SU-DHL-6 (cell line): ENCODE measurements around the gene MED14.

Experiments
- H2AFZ ChIP-seq: fragments of 200-600 bp; sonication (generic); 2 replicates; pipeline ENCODE4 v1.6.1; 2014; ENCODE audit warnings: low read depth, mild to moderate bottlenecking, moderate library complexity, mixed read lengths, antibody characterized with exemption, low read length; ENCODE audit not compliant: severe bottlenecking
- H3F3A ChIP-seq: fragments of 200-600 bp; shearing (Covaris generic); 2 replicates; pipeline ENCODE4 v1.6.0; 2016; ENCODE audit warnings: antibody characterized with exemption, mild to moderate bottlenecking; ENCODE audit not compliant: insufficient read depth
- H3K27ac ChIP-seq: fragments of 200-600 bp; sonication (generic); 2 replicates; pipeline ENCODE4 v1.5.1; 2016; ENCODE audit warnings: low read depth, mild to moderate bottlenecking, low read length, moderate library complexity, mixed read lengths
- H3K27me3 ChIP-seq: fragments of 200-600 bp; sonication (generic), shearing (Covaris generic); 2 replicates; pipeline ENCODE4 v1.6.0; 2014; ENCODE audit warnings: mild to moderate bottlenecking, low read length
- H3K36me3 ChIP-seq: fragments of 200-600 bp; sonication (generic); 2 replicates; pipeline ENCODE4 v1.6.1; 2014; ENCODE audit warnings: mild to moderate bottlenecking, low read length, mixed read lengths
- H3K4me2 ChIP-seq: fragments of 300-600, 200-600 bp; shearing (Covaris generic), sonication (generic); 2 replicates; pipeline ENCODE4 v1.6.0; 2014; ENCODE audit warnings: low read length, low read depth, mild to moderate bottlenecking; ENCODE audit not compliant: poor library complexity, severe bottlenecking
- H3K4me3 ChIP-seq: fragments of 200-600 bp; sonication (generic); 2 replicates; pipeline ENCODE4 v1.5.1; 2014; ENCODE audit warnings: antibody characterized with exemption, low read length, mild to moderate bottlenecking, mixed read lengths; ENCODE audit not compliant: insufficient read depth, poor library complexity, severe bottlenecking
- H3K79me2 ChIP-seq: fragments of 200-600 bp; sonication (generic); 2 replicates; pipeline ENCODE4 v1.6.1; 2014; ENCODE audit warnings: mild to moderate bottlenecking, low read length, moderate library complexity; ENCODE audit not compliant: insufficient read depth
- H3K9ac ChIP-seq: fragments of 200-600 bp; sonication (generic); 2 replicates; pipeline ENCODE4 v1.7.0; 2014; ENCODE audit warnings: mild to moderate bottlenecking, low read length
- H3K9me2 ChIP-seq: fragments of 200-600 bp; sonication (generic); replicated peaks from 2 replicates; pipeline ENCODE4 v1.6.1; 2014; ENCODE audit warnings: low read length; ENCODE audit not compliant: insufficient read depth
- H3K9me3 ChIP-seq: fragments of 200-600 bp; sonication (generic); 2 replicates; pipeline ENCODE4 v1.6.1; 2014; ENCODE audit warnings: low read length, mixed read lengths; ENCODE audit not compliant: insufficient read depth
- H4K20me1 ChIP-seq: fragments of 200-600 bp; sonication (generic); 2 replicates; pipeline ENCODE4 v1.6.1; 2014; ENCODE audit warnings: low read depth, mild to moderate bottlenecking, antibody characterized with exemption, low read length, moderate library complexity, mixed read lengths
- CTCF ChIP-seq: fragments of 200-600 bp; sonication (generic); IDR thresholded peaks from one replicate; pipeline ENCODE4 v1.5.1; 2017; ENCODE audit warnings: antibody characterized with exemption, mild to moderate bottlenecking, low read length, moderate library complexity; ENCODE audit not compliant: insufficient read depth, poor library complexity, severe bottlenecking
- EZH2phosphoT487 ChIP-seq: fragments of 200-600 bp; sonication (generic), shearing (Covaris generic); conservative IDR thresholded peaks from 2 replicates; pipeline ENCODE4 v1.6.1; 2018; ENCODE audit warnings: mild to moderate bottlenecking, antibody characterized with exemption, low read length, moderate library complexity, mixed read lengths

Gene MED14

DNA sequence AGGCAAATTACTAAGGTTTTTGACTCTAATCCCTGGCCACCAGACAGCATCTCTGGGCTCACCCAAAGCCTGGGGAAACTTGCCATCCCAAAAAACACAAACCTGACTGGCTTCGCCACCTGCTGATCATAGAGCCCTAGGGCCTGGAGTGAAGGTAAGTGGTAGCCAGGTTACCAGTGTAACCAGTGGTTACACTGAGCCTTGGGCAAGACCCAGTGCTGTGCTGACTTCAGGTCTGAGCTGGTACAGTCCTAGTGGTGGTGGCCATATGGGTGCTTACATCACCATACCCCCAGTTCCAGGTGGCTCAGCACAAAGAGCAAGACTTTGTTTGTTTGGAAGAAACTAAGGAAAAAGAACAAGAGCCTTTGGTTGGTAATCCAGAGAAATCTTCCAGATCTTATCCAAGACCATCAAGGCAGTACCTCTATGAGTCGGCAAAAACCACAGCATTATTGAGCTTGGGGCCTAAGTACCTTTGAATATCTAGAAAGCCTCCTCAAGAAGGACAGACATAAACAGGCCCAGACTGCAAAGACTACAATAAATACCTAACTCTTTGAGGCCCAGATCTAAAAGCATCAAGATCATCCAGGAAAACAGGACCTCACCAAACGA lies 13.7 kb downstream of the MED14 start:
- H3K36me3 ChIP-seq = peaks cover 4% of the 10 kb centered on the region; the same call in 1 of the 2 replicates
- no peaks in the 10 kb centered on the region for H4K20me1 ChIP-seq
- TF ChIP-seq CTCF (no peak), EZH2phosphoT487 (no peak)
- H3F3A ChIP-seq = no peaks in the 10 kb centered on the region
- no peak overlapping the region for H2AFZ ChIP-seq
- no peak overlapping the region for H3K27ac ChIP-seq
- H3K9me3 ChIP-seq = no peaks in the 10 kb centered on the region
- no peaks in the 10 kb centered on the region for H3K27me3 ChIP-seq
- no peak overlapping the region for H3K4me2 ChIP-seq
- no peak overlapping the region for H3K9ac ChIP-seq
- peaks cover 71% of the 10 kb centered on the region for H3K79me2 ChIP-seq
- no peaks in the 10 kb centered on the region for H3K9me2 ChIP-seq
- H3K4me3 ChIP-seq = no peak overlapping the region

GRCh38 chrX:40720792-40721191 lies 14.6 kb downstream of the MED14 start:
- Histone ChIP-seq H3F3A (no peaks in the 10 kb centered on the region), H3K79me2 (peaks cover 72% of the 10 kb centered on the region), H4K20me1 (no peaks in the 10 kb centered on the region), H2AFZ (no peak overlapping the region), H3K9ac (no peak overlapping the region), H3K27ac (no peak overlapping the region), H3K4me3 (no peak overlapping the region), H3K9me2 (no peaks in the 10 kb centered on the region), H3K9me3 (no peaks in the 10 kb centered on the region), H3K4me2 (no peak overlapping the region), H3K36me3 (no peaks in the 10 kb centered on the region), H3K27me3 (no peaks in the 10 kb centered on the region)
- TF ChIP-seq CTCF = no peak
- no peak for TF ChIP-seq EZH2phosphoT487

GRCh38 chrX:40720339-40720738 lies 15.0 kb downstream of the MED14 start:
- Histone ChIP-seq H3K79me2 (peaks cover 72% of the 10 kb centered on the region), H3K4me3 (no peak overlapping the region), H3K9ac (no peak overlapping the region), H2AFZ (no peak overlapping the region), H3K9me2 (no peaks in the 10 kb centered on the region), H3K27me3 (no peaks in the 10 kb centered on the region), H3F3A (no peaks in the 10 kb centered on the region), H4K20me1 (no peaks in the 10 kb centered on the region), H3K36me3 (no peaks in the 10 kb centered on the region), H3K9me3 (no peaks in the 10 kb centered on the region), H3K4me2 (no peak overlapping the region), H3K27ac (no peak overlapping the region)
- TF ChIP-seq CTCF (no peak), EZH2phosphoT487 (no peak)
